BJ (cell line): Measurements from ENCODE around the gene IL36G. TPM values are rescaled to one million over a fixed set of nuclear protein-coding genes. Genes with fewer than 3 reads are reported as not detected.

Source experiments
- CTCF ChIA-PET: fragments of 350-600 bp; formaldehyde crosslinking; extraction: SDS; loops from one replicate; lab custom pipeline; 2021; ENCODE audit warnings: antibody characterized with exemption, inconsistent platforms; lab: Yijun Ruan, JAX
- POLR2A ChIA-PET: fragments of 300-600 bp; sonication (Branson Sonifier 250); formaldehyde crosslinking; extraction: SDS; loops from one replicate; lab custom pipeline; 2021; ENCODE audit warnings: antibody characterized with exemption; lab: Charles Lee
- DNase-seq: peaks from one replicate; pipeline ENCODE4 v3.0.0-alpha.2; 2011; ENCODE audit warnings: low read depth
- H3K27me3 ChIP-seq: 2 replicates; pipeline ENCODE4 v1.6.0; 2011; ENCODE audit warnings: low read length; ENCODE audit not compliant: control insufficient read depth, insufficient read depth
- H3K36me3 ChIP-seq: 2 replicates; pipeline ENCODE4 v1.5.1; 2011; ENCODE audit warnings: low read length; ENCODE audit not compliant: control insufficient read depth, insufficient read depth
- H3K4me3 ChIP-seq: 2 replicates; pipeline ENCODE4 v1.5.1; 2011; ENCODE audit warnings: low read depth, mild to moderate bottlenecking, control low read depth, low read length
- polyA plus RNA-seq: library from polyadenylated mRNA; depleted of rRNA; stranded (reverse); fragments of >200 nt; gene quantifications from 2 replicates; pipeline ENCODE4 v1.2.3, GENCODE V29; 2011
- TF ChIP-seq, protein P1 (sequence below): IDR thresholded peaks from 2 replicates; pipeline ENCODE4 v1.5.1; 2011; ENCODE audit warnings: low read depth, mild to moderate bottlenecking, control low read depth, inconsistent platforms, low read length, moderate library complexity; ENCODE audit not compliant: insufficient read depth

The IL36G gene
- polyA plus RNA-seq, 1 experiment = not detected

DNA sequence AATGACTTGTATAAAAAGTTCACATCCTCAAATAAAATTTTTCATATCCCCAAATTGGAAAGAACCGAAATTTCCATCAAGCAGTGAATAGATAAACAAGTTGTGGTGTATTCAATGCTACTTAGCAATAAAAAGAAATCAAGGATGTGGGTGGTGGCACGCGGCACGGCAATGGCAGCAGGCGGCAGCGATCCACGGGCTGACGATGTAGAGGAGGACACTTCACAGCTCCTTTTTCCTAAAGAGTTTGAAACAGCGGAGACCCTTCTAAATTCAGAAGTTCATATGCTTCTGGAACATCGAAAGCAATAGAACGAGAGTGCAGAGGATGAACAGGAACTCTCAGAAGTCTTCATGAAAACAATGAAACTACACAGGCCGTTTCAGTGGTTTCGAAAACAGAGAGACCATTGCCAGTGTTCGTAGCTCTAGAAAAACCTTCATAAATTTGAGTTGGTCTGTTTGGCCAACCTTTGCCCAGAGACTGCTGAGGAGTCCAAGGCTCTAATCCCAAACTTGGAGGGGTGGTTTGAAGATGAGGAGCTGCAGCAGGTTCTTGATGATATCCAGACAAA is 17.6 kb downstream of the IL36G start:
- ChIA-PET CTCF (no interaction called here), POLR2A (no interaction called here)
- TF ChIP-seq, protein P1, sequence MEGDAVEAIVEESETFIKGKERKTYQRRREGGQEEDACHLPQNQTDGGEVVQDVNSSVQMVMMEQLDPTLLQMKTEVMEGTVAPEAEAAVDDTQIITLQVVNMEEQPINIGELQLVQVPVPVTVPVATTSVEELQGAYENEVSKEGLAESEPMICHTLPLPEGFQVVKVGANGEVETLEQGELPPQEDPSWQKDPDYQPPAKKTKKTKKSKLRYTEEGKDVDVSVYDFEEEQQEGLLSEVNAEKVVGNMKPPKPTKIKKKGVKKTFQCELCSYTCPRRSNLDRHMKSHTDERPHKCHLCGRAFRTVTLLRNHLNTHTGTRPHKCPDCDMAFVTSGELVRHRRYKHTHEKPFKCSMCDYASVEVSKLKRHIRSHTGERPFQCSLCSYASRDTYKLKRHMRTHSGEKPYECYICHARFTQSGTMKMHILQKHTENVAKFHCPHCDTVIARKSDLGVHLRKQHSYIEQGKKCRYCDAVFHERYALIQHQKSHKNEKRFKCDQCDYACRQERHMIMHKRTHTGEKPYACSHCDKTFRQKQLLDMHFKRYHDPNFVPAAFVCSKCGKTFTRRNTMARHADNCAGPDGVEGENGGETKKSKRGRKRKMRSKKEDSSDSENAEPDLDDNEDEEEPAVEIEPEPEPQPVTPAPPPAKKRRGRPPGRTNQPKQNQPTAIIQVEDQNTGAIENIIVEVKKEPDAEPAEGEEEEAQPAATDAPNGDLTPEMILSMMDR = no peak
- DNase-seq = no peak
- Histone ChIP-seq H3K27me3 (peaks cover 5% of the 10 kb centered on the region; the same call in 1 of the 2 replicates), H3K36me3 (no peaks in the 10 kb centered on the region), H3K4me3 (no peak overlapping the region)

DNA sequence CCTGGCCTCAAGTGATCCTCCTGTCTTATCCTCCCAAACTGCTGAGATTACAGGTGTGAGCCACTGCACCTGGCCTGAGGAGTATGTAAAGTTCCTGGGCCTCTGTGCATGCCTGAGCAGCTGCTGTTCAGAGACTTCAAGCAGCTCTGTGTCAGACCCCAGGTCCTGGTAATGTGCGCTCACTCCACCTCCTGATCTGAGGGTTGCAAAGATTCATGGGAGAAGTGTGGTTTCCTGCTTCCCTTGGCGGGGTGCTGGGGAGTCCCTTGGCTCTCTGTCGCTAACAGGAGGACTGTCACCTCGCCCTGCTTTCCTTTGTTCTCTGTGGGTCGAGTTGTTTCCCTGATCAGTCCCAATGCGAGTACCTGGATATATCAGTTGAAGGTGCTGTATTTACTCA is 18.8 kb downstream of the IL36G start:
- CTCF ChIA-PET = no interaction called here

DNA sequence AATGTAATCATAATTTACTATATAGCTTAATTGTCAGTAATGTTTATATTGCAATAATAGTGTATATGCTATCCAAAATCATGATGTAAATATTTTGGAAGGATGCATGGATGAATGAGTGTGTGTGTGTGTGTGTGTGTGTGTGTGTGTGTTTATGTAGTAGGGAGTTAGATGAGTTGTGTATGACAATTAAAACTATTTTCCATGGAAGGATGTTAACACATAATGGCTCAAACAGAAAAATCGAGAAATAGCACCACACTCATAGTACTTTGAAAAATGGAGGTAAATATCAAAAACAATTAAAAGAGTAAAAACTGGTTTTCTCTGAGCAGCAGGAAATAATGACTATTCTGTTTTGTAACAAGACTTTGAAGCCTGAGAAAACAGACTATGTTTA is 19.3 kb downstream of the IL36G start:
- TF ChIP-seq, protein P1 = no peak
- H3K36me3 ChIP-seq = no peaks in the 10 kb centered on the region
- no peak for DNase-seq
- H3K27me3 ChIP-seq = peaks cover 5% of the 10 kb centered on the region; the same call in 1 of the 2 replicates
- ChIA-PET CTCF (no interaction called here), POLR2A (no interaction called here)
- no peak overlapping the region for H3K4me3 ChIP-seq

More for the DNA sequence above, 18.8 kb downstream of the IL36G start:
- no peak overlapping the region for H3K4me3 ChIP-seq
- DNase-seq = no peak
- POLR2A ChIA-PET = no interaction called here
- TF ChIP-seq, protein P1 = no peak
- no peaks in the 10 kb centered on the region for H3K36me3 ChIP-seq
- H3K27me3 ChIP-seq = peaks cover 5% of the 10 kb centered on the region; the same call in 1 of the 2 replicates

DNA sequence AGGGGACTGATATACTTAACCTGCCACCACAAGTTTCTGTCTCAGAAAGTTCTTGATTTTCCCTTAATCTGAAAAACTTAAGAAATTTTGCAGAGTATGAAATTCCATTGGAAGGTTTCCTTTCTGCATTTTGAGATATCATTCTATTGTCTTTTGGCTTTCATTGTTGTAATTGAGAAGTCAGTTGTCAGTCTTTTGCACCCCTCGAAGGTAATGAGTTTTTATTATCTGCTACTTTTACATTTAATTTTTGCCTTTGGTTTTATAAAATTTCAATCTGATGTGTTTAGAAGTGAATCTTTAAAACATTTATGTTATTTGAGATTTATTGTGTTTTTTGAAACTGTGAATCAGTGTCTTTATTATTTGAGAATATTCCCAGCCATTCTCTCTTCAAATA is 22.6 kb downstream of the IL36G start:
- Histone ChIP-seq H3K27me3 (peaks cover 5% of the 10 kb centered on the region), H3K36me3 (no peaks in the 10 kb centered on the region), H3K4me3 (no peak overlapping the region)
- POLR2A ChIA-PET = no interaction called here
- CTCF ChIA-PET = no interaction called here
- TF ChIP-seq, protein P1 = no peak
- no peak for DNase-seq

GRCh38 chr2:113002677-113003076 is 24.9 kb downstream of the IL36G start:
- H3K36me3 ChIP-seq = no peaks in the 10 kb centered on the region
- TF ChIP-seq, protein P1 = no peak
- H3K4me3 ChIP-seq = no peak overlapping the region
- ChIA-PET POLR2A (no interaction called here), CTCF (no interaction called here)
- peaks cover 1% of the 10 kb centered on the region for H3K27me3 ChIP-seq
- DNase-seq = no peak
